ENCODE data around the gene EBF4. TPM values are rescaled to one million over a fixed set of nuclear protein-coding genes. Genes with fewer than 3 reads are reported as not detected.
"Not testable (repeated sequence)": the region's sequence is repeated elsewhere in the genome, so short reads cannot be mapped to it uniquely, and the experiment has no call there.

The EBF4 gene
- total RNA-seq, 4 donors from 2014 or later: 7.1 to 69.5 (median 21.7) TPM

DNA sequence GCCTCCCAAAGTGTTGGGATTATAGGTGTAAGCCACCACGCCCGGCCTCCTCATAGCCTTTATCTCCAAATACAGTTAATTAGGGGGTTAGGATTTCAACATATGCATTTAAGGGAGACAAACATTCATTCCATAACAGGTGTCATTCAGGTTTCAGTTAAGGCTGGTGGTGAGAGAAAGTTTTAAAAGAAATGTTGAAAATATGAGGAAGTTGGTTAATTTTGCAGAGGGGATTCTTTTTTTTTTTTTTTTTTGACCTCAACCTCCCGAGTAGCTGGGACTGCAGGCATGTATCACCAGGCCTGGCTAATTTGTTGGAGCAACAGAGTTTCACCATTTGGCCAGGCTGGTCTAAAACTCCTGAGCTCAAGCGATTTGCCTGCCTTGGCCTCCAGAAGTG, 12.5 kb upstream of the EBF4 start:
- intact Hi-C loops (cut with DNase I; ENCODE audit: low total_unique reads): no loop called here
- Histone ChIP-seq H3K27me3 (no peaks in the 10 kb centered on the region), H3K4me3 (no peak overlapping the region), H3K36me3 (no peaks in the 10 kb centered on the region), H3K27ac (no peak overlapping the region), H3K4me1 (no peaks in the 10 kb centered on the region), H3K9me3 (no peaks in the 10 kb centered on the region)
- no peak for TF ChIP-seq POLR2A (IDR thresholded peaks at IDR 0.05)
- TF ChIP-seq, protein P1, sequence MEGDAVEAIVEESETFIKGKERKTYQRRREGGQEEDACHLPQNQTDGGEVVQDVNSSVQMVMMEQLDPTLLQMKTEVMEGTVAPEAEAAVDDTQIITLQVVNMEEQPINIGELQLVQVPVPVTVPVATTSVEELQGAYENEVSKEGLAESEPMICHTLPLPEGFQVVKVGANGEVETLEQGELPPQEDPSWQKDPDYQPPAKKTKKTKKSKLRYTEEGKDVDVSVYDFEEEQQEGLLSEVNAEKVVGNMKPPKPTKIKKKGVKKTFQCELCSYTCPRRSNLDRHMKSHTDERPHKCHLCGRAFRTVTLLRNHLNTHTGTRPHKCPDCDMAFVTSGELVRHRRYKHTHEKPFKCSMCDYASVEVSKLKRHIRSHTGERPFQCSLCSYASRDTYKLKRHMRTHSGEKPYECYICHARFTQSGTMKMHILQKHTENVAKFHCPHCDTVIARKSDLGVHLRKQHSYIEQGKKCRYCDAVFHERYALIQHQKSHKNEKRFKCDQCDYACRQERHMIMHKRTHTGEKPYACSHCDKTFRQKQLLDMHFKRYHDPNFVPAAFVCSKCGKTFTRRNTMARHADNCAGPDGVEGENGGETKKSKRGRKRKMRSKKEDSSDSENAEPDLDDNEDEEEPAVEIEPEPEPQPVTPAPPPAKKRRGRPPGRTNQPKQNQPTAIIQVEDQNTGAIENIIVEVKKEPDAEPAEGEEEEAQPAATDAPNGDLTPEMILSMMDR (IDR thresholded peaks at IDR 0.05): no peak
- no peak for DNase-seq

DNA sequence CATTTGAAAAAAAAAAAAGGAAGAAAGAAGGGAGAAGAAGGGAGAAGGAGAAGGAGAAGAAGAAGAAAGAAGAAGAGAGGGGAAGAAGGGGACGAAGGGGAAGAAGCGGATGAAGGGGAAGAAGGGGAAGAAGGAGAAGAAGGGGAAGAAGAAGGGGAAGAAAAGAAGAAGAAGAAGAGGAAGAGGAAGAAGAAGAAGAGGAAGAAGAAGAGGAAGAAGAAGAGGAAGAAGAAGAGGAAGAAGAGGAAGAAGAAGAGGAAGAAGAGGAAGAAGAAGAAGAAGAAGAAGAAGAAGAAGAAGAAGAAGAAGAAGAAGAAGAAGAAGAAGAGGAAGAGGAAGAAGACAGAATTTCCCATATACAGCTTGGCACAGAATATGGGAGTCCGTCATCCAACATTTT, 10.5 kb upstream of the EBF4 start:
- H3K36me3 ChIP-seq: not testable (repeated sequence)

DNA sequence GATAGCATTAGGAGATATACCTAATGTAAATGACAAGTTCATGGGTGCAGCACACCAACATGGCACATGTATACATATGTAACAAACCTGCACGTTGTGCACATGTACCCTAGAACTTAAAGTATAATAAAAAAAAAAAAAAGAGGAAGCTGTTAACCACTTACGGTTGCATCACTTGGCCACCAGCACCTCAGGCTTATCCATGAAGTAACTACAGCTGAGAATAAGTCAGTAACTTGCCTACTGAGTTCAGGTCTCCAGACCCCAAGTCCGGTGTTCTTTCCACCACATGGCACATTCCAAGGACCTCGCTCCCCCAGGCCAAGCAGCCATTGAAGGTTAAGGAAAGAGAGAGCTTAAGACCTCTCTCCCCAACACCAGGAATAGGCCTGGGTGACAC, 7.8 kb upstream of the EBF4 start:
- H3K4me1 ChIP-seq; intact Hi-C loops (cut with DNase I; ENCODE audit: low total_unique reads); H3K9me3 ChIP-seq; DNase-seq; H3K4me3 ChIP-seq; H3K27ac ChIP-seq; H3K36me3 ChIP-seq; H3K27me3 ChIP-seq: not testable (repeated sequence)

More for the DNA sequence above, 10.5 kb upstream of the EBF4 start:
- H3K4me3 ChIP-seq; H3K9me3 ChIP-seq; H3K27me3 ChIP-seq; DNase-seq; H3K27ac ChIP-seq; H3K4me1 ChIP-seq; intact Hi-C loops (cut with DNase I; ENCODE audit: low total_unique reads): not testable (repeated sequence)

DNA sequence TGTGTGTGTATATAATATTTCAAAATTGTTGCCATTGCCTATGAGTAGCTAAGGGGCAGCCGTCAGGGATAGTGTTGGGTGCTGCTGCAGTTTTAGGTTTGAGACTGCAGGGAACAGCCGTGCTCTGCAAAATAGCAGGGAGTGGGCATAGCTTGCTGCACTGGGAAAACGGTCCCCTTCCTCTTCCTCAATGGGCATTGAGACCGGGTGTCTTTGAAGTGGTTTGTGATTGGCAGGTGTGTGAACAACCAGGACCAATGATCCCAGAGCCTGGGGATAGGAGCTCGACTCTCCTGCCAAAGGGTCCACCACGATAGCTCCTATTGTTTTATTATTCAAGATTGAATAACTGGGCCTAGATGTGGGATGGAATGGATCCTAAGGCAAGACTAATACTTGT, 5.1 kb upstream of the EBF4 start:
- no peaks in the 10 kb centered on the region for H3K36me3 ChIP-seq
- TF ChIP-seq, protein P1 (IDR thresholded peaks at IDR 0.05): no peak
- no peak for TF ChIP-seq POLR2A (IDR thresholded peaks at IDR 0.05)
- no peak overlapping the region for H3K27ac ChIP-seq
- intact Hi-C loops (cut with DNase I; ENCODE audit: low total_unique reads): no loop called here
- no peak for DNase-seq
- H3K27me3 ChIP-seq: no peaks in the 10 kb centered on the region
- H3K4me1 ChIP-seq: no peaks in the 10 kb centered on the region
- no peaks in the 10 kb centered on the region for H3K9me3 ChIP-seq
- no peak overlapping the region for H3K4me3 ChIP-seq

DNA sequence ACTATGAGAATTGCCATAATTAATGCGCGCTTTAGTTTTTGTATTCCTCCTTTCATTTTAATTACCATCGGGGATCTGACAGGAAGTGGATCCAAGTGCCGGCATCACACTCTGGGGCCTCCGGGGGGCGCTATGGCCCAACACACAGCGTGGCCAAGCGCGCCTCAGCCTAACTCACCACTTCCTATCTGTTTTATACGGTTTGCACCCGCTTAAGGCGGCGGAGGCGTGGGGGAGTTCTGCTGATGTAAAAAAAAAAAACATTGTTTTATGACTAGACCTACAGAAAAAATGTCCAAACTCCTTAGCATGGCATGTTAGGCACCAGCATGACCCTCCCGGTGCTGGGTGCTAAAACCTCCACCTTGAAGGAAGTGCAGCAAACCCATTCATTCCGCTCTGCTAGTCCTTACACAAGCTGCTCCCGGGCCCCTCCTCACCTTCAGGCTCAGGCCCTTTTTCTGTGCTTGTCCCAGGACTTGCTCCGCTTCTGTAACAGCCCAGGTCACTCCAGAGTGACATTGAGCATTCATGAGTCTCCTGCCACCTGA, 4.5 kb upstream of the EBF4 start:
- H3K9me3 ChIP-seq: no peaks in the 10 kb centered on the region
- H3K27ac ChIP-seq: no peak overlapping the region
- no peak overlapping the region for H3K4me3 ChIP-seq
- DNase-seq: peak in 1 of 2 donors; percentile 35
- H3K4me1 ChIP-seq: no peaks in the 10 kb centered on the region
- no peak for TF ChIP-seq POLR2A (IDR thresholded peaks at IDR 0.05)
- TF ChIP-seq, protein P1 (IDR thresholded peaks at IDR 0.05): peak; percentile 27 to 51 (median 33)
- H3K27me3 ChIP-seq: no peaks in the 10 kb centered on the region
- intact Hi-C loops (cut with DNase I; ENCODE audit: low total_unique reads): no loop called here
- no peaks in the 10 kb centered on the region for H3K36me3 ChIP-seq

DNA sequence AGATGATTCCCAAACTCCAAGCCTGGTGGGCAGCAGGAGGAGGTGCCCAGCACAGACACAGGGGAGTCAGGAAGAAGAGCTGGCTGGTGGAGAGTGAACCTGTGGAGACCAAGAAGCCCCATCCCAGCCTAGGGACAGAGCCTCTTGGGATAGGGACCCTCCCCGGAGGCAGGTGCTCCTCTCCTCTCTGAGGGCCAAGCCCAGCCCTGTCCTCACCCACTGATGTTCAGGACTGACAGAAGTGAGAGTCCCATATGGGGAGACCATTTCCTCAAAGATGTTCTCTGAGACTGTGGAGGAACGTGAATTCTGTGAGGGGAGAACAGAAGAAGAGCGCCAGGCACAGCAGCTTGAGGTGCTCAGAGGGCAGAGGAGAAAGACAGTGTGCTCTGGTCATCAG, 2.4 kb upstream of the EBF4 start:
- Histone ChIP-seq H3K36me3 (no peaks in the 10 kb centered on the region), H3K4me3 (no peak overlapping the region), H3K9me3 (no peaks in the 10 kb centered on the region), H3K27me3 (no peaks in the 10 kb centered on the region), H3K27ac (no peak overlapping the region), H3K4me1 (peaks cover 0 to 6% of the 10 kb centered on the region in 2 donors)
- intact Hi-C loops (cut with DNase I; ENCODE audit: low total_unique reads): no loop called here
- DNase-seq: no peak
- TF ChIP-seq, protein P1 (IDR thresholded peaks at IDR 0.05): no peak
- TF ChIP-seq POLR2A (IDR thresholded peaks at IDR 0.05): no peak

All from uterus (tissue), 4 donors.